22Rv1 (cell line): Measurements from ENCODE around the gene LRBA.

ENCODE experiments used
- CTCF ChIP-seq: fragments of 450-650 bp; IDR thresholded peaks from 2 replicates; pipeline ENCODE4 v1.5.1; 2017; ENCODE audit warnings: mild to moderate bottlenecking
- ZFX ChIP-seq: fragments of 450-650 bp; IDR thresholded peaks from 2 replicates; pipeline ENCODE4 v1.6.1; 2017; ENCODE audit warnings: antibody characterized with exemption, borderline replicate concordance

DNA sequence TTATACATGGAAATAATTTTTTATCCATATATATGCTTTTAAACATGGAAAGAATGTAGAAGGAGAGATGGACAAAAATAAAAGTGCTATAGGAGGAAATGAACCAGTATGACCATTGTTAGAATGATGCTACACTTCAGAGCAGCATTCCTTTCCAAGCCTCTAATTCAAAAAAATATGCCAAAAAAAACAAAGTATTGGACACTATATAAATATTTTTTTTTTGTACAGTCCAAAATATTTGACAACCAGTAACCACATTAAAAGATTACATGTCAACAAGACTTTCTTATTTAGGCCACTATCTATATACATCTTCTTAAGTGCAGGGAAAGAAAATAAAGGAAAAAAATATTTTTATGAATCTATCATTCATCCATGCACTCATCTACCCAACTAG is 198.6 kb downstream of the LRBA start:
- TF ChIP-seq CTCF: no peak
- no peak for TF ChIP-seq ZFX
